ENCODE results near the gene TSC22D1. TPM values are rescaled to one million over a fixed set of nuclear protein-coding genes. Genes with fewer than 3 reads are reported as not detected.

TSC22D1 gene
- total RNA-seq, 2 donors from 2014 or later = 95.9 to 107 TPM

DNA sequence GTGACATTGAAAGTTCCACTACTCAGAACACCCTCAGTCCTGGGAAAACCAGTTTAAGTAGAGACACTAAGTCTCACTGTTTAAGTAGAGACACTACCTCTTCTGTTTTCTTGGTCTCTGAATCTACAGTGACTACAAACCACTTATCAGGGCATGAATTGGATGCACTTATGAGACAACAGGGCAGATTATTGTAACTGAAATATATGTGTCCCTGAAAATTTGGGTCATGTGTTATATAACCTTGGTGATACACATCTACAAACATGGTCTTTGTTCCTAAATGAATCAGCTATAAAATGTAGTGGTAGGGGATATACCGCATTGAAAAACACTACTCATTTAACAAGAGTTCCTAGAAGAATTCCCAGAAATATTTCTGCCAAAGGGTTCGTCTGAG is 146.8 kb downstream of the TSC22D1 start:
- Histone ChIP-seq H3K4me1 (ENCODE audit: control insufficient read depth, insufficient read depth, low read length) (peaks cover 4% of the 10 kb centered on the region), H3K9me3 (ENCODE audit: control insufficient read depth, low read length) (no peaks in the 10 kb centered on the region), H3K27ac (ENCODE audit: low read depth, low read length) (no peak overlapping the region), H3K36me3 (ENCODE audit: control insufficient read depth, insufficient read depth, low read length) (peaks cover 20% of the 10 kb centered on the region), H3K4me3 (ENCODE audit: low read length) (no peak overlapping the region), H3K9ac (ENCODE audit: extremely low read depth, low read length, poor library complexity, severe bottlenecking) (no peak overlapping the region), H3K27me3 (ENCODE audit: control insufficient read depth, insufficient read depth, low read length, poor library complexity, severe bottlenecking) (no peaks in the 10 kb centered on the region)
- H3K4me1 Mint-ChIP-seq = peaks cover 34% of the 10 kb centered on the region
- 100% methylated on average over 1 of the region's 2 CpGs; no CpG with 5 or more reads in 1 of the 2 experiments for WGBS, 2 experiments (ENCODE audit: insufficient coverage in 1 of 2, insufficient read length in 1 of 2)
- peaks cover 6% of the 10 kb centered on the region for H3K9me3 Mint-ChIP-seq
- no peak overlapping the region for H3K4me3 Mint-ChIP-seq
- H3K36me3 Mint-ChIP-seq (ENCODE audit: low read depth) = peaks cover 22% of the 10 kb centered on the region
- H3K27me3 Mint-ChIP-seq (ENCODE audit: insufficient read depth) = no peaks in the 10 kb centered on the region
- no peak for DNase-seq
- TF ChIP-seq, protein P1, sequence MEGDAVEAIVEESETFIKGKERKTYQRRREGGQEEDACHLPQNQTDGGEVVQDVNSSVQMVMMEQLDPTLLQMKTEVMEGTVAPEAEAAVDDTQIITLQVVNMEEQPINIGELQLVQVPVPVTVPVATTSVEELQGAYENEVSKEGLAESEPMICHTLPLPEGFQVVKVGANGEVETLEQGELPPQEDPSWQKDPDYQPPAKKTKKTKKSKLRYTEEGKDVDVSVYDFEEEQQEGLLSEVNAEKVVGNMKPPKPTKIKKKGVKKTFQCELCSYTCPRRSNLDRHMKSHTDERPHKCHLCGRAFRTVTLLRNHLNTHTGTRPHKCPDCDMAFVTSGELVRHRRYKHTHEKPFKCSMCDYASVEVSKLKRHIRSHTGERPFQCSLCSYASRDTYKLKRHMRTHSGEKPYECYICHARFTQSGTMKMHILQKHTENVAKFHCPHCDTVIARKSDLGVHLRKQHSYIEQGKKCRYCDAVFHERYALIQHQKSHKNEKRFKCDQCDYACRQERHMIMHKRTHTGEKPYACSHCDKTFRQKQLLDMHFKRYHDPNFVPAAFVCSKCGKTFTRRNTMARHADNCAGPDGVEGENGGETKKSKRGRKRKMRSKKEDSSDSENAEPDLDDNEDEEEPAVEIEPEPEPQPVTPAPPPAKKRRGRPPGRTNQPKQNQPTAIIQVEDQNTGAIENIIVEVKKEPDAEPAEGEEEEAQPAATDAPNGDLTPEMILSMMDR (conservative IDR thresholded peaks at IDR 0.05) = no peak
- H3K27ac Mint-ChIP-seq = no peak overlapping the region

DNA sequence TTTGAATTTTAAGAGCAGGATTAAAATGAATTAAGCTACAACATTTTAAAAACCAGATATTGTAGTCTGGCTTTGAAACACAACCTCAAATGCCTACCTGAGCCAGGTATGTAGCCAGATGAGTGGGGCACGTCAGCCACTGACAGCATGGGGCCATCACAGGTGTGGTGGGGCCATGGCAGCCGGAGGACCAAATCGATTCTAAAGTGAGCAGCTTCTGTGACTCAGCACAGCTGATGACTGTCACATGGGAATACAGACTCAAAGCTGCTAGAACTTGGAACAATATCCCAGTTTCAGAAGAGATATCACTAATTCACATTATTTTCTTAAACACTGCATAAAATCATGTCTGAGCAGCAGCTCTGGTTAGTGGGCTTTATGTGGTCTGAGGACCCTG is 149.7 kb downstream of the TSC22D1 start:
- Histone ChIP-seq H3K9ac (ENCODE audit: extremely low read depth, low read length, poor library complexity, severe bottlenecking) (no peak overlapping the region), H3K4me1 (ENCODE audit: control insufficient read depth, insufficient read depth, low read length) (no peaks in the 10 kb centered on the region), H3K36me3 (ENCODE audit: control insufficient read depth, insufficient read depth, low read length) (no peaks in the 10 kb centered on the region), H3K9me3 (ENCODE audit: control insufficient read depth, low read length) (no peaks in the 10 kb centered on the region), H3K4me3 (ENCODE audit: low read length) (no peak overlapping the region), H3K27me3 (ENCODE audit: control insufficient read depth, insufficient read depth, low read length, poor library complexity, severe bottlenecking) (no peaks in the 10 kb centered on the region), H3K27ac (ENCODE audit: low read depth, low read length) (no peak overlapping the region)
- WGBS, 2 experiments (ENCODE audit: insufficient coverage in 1 of 2, insufficient read length in 1 of 2) = 92 to 95% methylated on average over 3 of the region's 3 CpGs
- peaks cover 14% of the 10 kb centered on the region for H3K4me1 Mint-ChIP-seq
- H3K4me3 Mint-ChIP-seq = no peak overlapping the region
- peaks cover 6% of the 10 kb centered on the region for H3K9me3 Mint-ChIP-seq
- TF ChIP-seq, protein P1 (conservative IDR thresholded peaks at IDR 0.05) = no peak
- peak; percentile 24 for DNase-seq
- peaks cover 14% of the 10 kb centered on the region for H3K27me3 Mint-ChIP-seq (ENCODE audit: insufficient read depth)
- no peak overlapping the region for H3K27ac Mint-ChIP-seq
- H3K36me3 Mint-ChIP-seq (ENCODE audit: low read depth) = peaks cover 6% of the 10 kb centered on the region

DNA sequence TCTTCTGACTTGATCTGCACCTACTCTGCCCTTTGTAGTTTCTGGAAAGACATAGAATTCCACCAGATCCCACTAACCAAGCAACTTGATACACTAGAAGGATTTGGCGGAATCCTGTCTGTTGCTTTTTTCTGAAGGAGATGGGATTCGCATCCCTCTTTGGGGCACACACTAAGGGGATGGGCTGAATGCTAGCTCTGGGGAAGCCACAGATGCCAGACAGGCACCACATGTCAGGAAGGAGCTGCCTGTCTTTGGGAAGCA is 150.4 kb downstream of the TSC22D1 start:
- Mint-ChIP-seq H3K9me3 (peaks cover 6% of the 10 kb centered on the region), H3K27me3 (ENCODE audit: insufficient read depth) (peaks cover 14% of the 10 kb centered on the region), H3K4me3 (no peak overlapping the region), H3K27ac (no peak overlapping the region), H3K36me3 (ENCODE audit: low read depth) (peaks cover 6% of the 10 kb centered on the region), H3K4me1 (peaks cover 7% of the 10 kb centered on the region)
- Histone ChIP-seq H3K9me3 (ENCODE audit: control insufficient read depth, low read length) (no peaks in the 10 kb centered on the region), H3K27me3 (ENCODE audit: control insufficient read depth, insufficient read depth, low read length, poor library complexity, severe bottlenecking) (no peaks in the 10 kb centered on the region), H3K4me1 (ENCODE audit: control insufficient read depth, insufficient read depth, low read length) (no peaks in the 10 kb centered on the region), H3K36me3 (ENCODE audit: control insufficient read depth, insufficient read depth, low read length) (no peaks in the 10 kb centered on the region), H3K4me3 (ENCODE audit: low read length) (no peak overlapping the region), H3K27ac (ENCODE audit: low read depth, low read length) (no peak overlapping the region), H3K9ac (ENCODE audit: extremely low read depth, low read length, poor library complexity, severe bottlenecking) (no peak overlapping the region)
- no peak for DNase-seq
- TF ChIP-seq, protein P1 (conservative IDR thresholded peaks at IDR 0.05) = no peak
- WGBS, 2 experiments (ENCODE audit: insufficient coverage in 1 of 2, insufficient read length in 1 of 2) = 92 to 100% methylated on average over 1 to 2 of the region's 2 CpGs
